HG03432 (cell line): ENCODE results near the gene FAM43A.
A peak's percentile ranks its signal among the peaks of the same experiment; 100 is the strongest.

Experiments
- ATAC-seq: cut with Tn5 transposase; IDR thresholded peaks from one replicate; pipeline ENCODE4 v1.9.1; 2021; ENCODE audit warnings: mild to moderate bottlenecking, moderate library complexity; ENCODE audit not compliant: unreplicated experiment

Gene FAM43A

GRCh38 chr3:194685718-194686413, at the start of gene FAM43A:
FAM43A (plus strand) TSS chr3:194685883; CDS start chr3:194686827, 944 bp downstream.
- ATAC-seq, result peak; percentile 50

DNA sequence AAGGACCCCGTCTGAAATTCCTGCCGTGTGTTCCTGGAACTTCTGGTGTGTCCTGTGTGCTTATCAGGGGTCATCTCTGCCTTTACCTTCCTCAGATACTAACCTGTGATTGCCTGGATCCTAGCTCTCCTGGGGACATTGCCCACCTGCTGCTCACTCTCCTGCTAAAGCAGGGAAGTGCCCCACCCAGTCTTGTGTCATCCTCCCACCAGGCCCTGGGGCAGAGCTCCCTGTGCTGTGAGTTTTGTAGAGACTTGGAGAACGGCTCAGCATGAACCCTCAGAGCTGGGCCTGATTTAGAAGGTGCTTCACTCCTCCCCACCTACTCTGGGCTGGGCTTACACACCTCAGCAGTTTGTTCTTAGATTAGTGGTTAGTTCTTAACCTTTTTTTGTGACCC, 48.6 kb upstream of the FAM43A start:
- ATAC-seq, result no peak

- no peak for ATAC-seq
Measured at GRCh38 chr3:194637541-194638400, 47.9 kb upstream of the FAM43A start.

DNA sequence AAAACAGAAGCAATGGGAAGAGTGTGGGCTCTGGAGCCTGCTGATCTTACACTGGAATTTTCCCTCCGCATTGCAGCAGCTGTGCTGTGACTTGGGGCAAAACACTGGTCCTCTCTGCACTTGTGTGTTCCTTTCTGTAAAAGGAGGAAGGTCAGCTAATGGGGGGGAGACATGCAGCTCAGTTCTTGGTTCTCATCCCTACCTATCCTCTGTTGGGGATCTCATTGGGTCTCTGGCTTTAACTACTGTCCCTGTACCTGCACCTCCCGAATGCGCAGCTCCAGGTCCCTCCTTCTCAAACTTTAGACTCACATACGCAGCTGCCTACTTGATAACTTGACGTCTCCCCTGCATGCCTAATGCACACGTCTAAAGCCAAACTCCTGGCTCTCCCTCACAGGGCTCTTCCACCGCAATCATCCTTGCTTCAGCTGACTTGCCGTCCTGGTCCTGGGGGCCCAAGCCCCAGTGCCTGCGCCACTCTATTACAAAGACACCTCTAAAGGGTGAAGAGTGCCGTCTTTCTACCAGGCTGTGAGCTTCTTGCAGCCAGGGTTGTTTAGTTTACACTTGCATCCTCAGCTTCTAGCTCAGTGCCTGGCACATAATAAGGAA, 46.6 kb upstream of the FAM43A start:
- ATAC-seq, result no peak

- no peak for ATAC-seq
Measured at GRCh38 chr3:194640829-194641228, 44.9 kb upstream of the FAM43A start.

GRCh38 chr3:194642769-194643168, 42.9 kb upstream of the FAM43A start:
- ATAC-seq, result no peak

- ATAC-seq, result no peak
Measured at GRCh38 chr3:194647747-194648146, 37.9 kb upstream of the FAM43A start.

DNA sequence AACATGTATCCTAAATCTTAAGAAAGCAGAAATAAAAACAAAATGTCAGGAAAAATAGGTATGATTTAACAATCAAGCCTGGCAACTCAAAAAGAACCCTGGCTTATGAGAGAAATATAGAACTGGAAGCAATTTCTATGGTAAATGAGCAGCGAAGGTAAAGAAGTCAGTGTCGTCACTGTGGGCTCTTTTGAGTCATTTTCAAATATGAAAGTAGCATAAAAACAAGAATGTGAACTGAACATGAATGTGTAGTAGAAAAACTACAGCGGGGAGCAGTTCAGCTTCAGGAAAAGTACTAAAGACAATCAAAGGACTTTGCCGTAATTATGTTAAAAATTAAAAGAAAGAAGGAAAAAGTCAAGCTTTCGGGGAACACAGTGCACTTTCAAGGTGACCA, 31.2 kb upstream of the FAM43A start:
- ATAC-seq, result no peak

DNA sequence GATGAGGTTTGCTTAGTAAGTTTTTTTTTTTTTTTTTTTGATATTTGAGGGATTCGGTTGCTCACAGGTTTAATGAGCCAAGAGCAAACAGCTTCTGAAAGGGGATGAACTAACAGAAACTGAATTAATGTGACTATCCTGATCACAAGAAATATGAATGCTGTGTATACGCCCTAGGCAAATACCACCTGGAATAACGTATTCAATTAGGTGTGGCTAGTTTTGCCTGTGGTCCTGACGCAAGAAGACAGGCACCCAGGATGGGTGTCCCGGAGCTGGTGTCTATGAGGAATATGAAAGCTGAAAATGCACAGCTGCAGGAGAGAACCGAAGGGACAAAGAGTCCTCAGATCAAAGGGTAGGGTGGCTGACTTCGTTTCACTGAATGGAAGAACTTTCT, 28.2 kb upstream of the FAM43A start:
- no peak for ATAC-seq

- ATAC-seq, result no peak
Measured at GRCh38 chr3:194658477-194659242, 27.0 kb upstream of the FAM43A start.

DNA sequence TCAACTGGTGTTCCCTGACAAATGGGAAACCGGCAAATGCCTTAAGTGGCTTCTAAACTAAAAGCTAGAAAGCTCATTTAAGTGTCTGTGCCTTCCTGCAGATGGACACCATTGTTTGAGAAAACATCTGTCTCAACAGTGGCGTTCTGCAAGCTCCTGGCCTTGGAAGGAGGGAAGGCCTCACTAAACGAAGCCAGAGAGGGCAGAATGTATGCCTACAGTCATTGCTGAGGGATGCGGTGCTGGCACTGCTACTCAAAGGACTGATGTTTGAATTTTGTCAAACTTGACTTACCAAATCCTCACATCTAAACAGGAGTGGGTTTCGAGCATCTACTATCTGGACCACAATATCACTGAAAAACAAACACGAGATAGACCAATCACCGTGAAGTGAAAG, 25.9 kb upstream of the FAM43A start:
- no peak for ATAC-seq

DNA sequence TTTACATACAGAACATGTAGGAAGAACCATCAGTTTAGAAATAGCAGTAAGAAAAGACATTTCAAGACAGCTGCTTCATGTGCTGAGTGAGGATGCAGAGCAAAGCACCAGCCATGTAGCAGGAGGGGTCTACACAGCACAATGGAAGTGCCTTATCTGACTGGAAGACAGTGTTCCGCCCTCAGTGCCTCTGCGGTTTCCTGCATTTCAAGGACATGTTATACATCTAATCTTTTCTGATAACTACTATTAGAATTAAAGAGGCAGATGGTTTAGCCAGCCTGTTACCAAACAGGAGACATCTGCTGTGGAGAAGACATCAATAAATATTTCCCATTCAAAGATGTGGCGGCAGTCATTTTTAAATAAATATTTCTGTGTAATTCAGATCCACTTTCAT, 24.3 kb upstream of the FAM43A start:
- ATAC-seq, result no peak

DNA sequence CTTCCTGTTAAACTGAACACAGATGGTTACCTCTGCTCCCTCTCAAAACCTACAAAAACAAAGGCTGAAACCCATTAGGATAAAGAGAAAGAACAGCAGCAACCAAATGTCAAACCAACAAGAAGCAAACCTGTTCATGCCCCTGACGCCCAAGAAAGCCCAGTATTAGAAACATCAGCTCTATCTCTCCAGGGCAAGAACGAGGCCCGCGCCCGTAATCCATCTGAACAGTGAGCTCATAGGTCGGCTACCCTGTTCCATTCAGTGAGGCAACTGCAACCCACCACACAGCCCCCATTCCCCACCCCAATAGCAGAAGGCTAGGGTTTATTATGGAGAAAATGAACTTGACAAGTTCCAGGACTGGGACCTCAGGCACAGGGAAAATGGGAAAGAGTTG, 23.7 kb upstream of the FAM43A start:
- no peak for ATAC-seq

DNA sequence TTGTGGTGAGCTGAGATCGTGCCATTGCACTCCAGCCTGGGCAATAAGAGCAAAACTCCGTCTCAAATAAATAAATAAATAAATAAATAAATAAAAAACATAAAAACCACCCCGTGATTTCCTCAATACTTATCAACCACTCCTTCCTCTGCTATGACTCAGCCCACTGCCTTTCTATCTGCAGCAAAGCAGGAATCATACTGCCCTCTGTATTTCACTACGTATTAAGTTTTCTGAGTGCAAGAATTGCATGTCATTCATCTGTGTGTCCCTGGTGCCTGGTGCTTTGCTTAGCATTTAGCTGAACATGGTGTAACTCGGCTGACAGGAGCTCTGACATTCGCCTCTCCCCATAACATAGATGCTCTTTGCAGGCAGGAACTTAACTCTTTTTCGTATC, 20.8 kb upstream of the FAM43A start:
- ATAC-seq, result no peak

DNA sequence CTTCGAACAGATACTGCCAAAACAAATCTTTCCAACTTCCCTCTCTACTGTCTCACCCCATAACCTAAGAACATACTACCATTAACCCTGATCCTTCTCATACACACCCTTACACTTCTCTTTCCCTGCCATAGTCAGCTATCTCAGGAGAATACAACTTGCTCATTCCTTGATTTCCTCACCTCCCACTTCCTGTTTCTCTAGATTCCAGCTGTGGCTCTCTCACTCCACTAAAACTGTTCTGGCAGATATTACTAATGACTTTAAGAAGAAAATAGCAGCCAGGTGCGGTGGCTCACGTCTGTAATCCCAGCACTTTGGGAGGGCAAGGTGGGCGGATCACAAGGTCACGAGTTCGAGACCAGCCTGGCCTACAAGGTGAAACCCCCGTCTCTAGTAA, 18.3 kb upstream of the FAM43A start:
- no peak for ATAC-seq

GRCh38 chr3:194671511-194671899, 14.2 kb upstream of the FAM43A start:
- peak; percentile 25 for ATAC-seq

DNA sequence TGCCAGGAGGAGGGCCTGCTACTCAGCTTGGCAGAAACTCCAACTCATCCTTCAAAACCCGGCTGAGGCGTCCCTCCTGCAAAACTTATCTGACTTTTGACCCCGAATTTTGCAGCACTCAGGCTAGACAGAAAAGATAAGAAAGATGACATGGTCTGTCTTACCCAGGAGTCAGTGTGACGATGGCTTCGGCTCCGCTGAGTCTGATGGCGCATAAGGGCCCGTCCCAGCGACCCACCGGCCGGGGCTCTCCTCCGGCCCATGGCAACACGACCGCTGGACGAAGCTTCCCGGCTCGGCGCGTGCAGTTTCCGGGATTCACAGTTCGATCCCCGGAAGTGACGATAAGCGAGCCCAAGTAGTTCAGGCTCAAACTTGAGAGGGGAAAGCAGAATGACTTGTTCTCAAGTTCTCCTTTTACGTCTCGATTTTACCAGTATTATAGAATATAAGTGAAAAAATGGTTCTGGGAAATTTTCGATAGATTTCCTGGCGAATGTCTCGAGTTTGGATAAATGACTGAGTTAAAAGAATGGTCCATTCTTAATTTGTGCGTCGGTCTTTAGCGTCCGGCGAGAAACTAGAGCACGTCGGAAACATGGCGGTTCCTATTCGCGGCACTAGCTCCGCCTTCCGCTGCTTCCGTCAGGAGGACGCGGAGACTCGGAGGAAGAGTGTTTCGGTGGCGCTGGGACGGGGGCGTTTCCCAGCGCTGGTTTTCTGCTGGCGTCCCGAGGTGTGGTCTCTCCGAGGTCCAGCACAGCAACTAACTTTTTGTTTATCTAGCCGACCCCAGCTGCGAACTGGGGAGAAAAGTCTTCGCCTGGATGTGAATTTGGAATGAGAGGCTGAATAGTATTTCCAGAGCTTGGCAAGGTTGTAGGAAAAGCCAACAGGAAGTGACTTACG, 13.5 kb upstream of the FAM43A start, which contains the start of gene LSG1:
LSG1 (minus strand) TSS at position 292 of the 909 bp plus-strand sequence; CDS start at position 263, 29 bp downstream.
- ATAC-seq, result peak; percentile 86

DNA sequence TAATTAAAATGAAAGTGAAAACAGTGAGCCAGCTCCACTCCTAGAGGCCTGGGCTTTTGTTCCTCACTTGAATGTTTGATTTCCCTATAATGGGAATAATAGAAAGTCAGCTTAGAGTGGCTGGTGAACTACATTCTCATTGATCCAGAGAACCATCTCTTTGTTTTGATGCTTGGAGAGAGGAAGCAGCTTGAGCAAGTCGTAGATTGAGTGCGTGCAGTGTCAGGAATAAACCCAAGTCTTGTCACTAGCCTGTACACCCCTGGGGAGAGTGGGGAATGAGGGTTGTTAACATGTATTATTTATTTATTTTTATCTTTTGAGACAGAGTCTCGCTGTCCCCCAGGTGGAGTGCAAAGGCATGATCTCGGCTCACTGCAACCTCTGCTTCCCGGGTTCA, 12.8 kb upstream of the FAM43A start:
- no peak for ATAC-seq

GRCh38 chr3:194673761-194674160, 11.9 kb upstream of the FAM43A start:
- ATAC-seq, result no peak

GRCh38 chr3:194675081-194675640, 10.5 kb upstream of the FAM43A start:
- no peak for ATAC-seq
